Activated T-helper 17 cell treated with anti-CD3 and anti-CD28 coated beads, Interleukin-2, amount 50 U/mL, for 72 hours (primary cell): ENCODE data around the gene OCA2. TPM values are rescaled to one million over a fixed set of nuclear protein-coding genes. Genes with fewer than 3 reads are reported as not detected.

Experiments used
- ATAC-seq: fragments of 150-1000 bp; cut with Tn5 transposase; replicated peaks from 2 replicates; pipeline ENCODE4 v1.10.0; 2021; ENCODE audit warnings: mild to moderate bottlenecking, moderate library complexity
- H3K27ac Mint-ChIP-seq: one replicate; pipeline ENCODE4 v1.8.0; 2022; ENCODE audit warnings: mixed read lengths
- H3K27me3 Mint-ChIP-seq: one replicate; pipeline ENCODE4 v1.8.0; 2022; ENCODE audit warnings: mixed read lengths
- H3K36me3 Mint-ChIP-seq: one replicate; pipeline ENCODE4 v1.8.0; 2022; ENCODE audit warnings: low read depth, mild to moderate bottlenecking, mixed read lengths
- H3K4me1 Mint-ChIP-seq: one replicate; pipeline ENCODE4 v1.8.0; 2022; ENCODE audit warnings: mixed read lengths
- H3K4me3 Mint-ChIP-seq: one replicate; pipeline ENCODE4 v1.8.0; 2022; ENCODE audit warnings: mild to moderate bottlenecking, mixed read lengths
- H3K9me3 Mint-ChIP-seq: one replicate; pipeline ENCODE4 v1.8.0; 2022; ENCODE audit warnings: mixed read lengths
- total RNA-seq, 2 donors: library from RNA; stranded (reverse); gene quantifications; one replicate each; pipeline ENCODE4 v1.2.3, GENCODE V29; 2022

OCA2 gene
- total RNA-seq, 2 donors from 2014 or later = not detected

DNA sequence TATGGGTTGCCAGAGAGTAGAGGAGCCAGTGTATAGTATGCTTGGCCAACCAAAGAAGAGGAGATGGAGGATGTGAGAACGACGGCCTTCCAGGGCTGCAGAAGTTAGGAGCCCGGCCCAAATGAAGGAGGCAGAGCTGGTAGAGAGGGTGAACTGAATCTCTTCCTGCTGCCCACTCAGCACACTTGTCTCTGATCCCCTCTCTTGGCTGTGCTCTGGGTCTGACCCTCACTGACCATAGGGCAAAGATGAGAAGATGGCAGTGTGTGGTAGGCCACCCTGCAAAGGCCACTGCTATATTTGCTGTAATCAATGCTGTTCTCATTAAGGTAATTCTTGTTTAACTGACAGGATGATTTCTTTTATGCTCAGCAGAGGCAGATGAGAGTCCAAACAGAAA is 256.0 kb downstream of the OCA2 start:
- Mint-ChIP-seq H3K4me3 (no peak overlapping the region), H3K4me1 (no peaks in the 10 kb centered on the region), H3K36me3 (no peaks in the 10 kb centered on the region), H3K9me3 (no peaks in the 10 kb centered on the region), H3K27me3 (no peaks in the 10 kb centered on the region), H3K27ac (no peak overlapping the region)
- ATAC-seq = no peak

DNA sequence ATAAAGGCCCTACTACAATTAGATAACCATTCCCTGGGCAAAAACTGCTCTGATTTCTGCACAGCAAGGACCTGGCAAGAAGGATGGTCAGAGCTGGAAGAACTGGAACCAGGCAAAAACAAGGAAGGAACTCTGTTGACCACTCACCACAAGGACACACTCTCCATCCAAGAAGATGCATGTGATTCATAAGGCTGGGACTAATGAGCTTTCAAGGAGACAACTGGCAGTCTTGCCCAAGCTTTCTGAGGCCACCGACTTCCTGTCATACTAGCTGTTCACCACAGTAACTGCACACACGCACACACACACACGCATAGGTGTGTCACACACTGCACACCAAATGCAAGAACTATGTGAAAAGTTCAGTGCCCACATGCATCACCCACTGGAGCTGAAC is 256.6 kb downstream of the OCA2 start:
- no peaks in the 10 kb centered on the region for H3K4me1 Mint-ChIP-seq
- no peak overlapping the region for H3K4me3 Mint-ChIP-seq
- peaks cover under 1% of the 10 kb centered on the region for H3K27me3 Mint-ChIP-seq
- H3K27ac Mint-ChIP-seq = no peak overlapping the region
- H3K36me3 Mint-ChIP-seq = no peaks in the 10 kb centered on the region
- H3K9me3 Mint-ChIP-seq = no peaks in the 10 kb centered on the region
- no peak for ATAC-seq

DNA sequence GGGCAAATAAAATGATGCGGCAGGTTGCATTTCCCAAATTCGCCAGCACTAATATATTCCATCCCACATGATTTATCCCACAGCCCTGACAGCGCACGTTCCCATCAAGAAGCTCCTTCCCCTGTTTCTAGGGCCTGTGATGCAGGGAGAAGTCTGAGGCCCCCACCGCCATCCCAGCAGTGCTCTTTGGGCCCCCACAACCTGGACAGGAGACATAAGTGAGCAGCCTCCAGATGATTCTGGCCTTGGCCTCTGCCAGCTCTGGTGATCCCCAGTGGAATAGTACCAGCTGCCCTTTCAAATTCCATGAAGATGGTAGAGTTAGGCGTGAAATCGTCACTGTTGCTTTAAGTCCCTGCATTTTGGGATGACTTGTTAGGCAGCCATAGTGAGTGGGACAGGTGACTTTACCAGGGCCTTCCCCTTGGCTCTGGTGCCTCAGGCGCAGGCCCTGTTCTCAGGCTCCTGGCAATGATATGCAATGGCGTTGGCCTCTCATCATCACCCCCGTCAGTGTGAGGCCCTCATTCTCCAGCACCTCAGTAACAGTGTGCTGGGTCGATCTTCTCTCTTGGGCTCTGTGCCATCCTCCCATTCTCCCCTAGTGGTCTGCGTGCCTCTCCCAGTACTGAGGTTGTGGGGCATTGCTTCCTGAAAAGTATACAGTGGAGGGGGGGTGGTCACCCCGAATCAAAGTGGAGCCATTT is 263.7 kb downstream of the OCA2 start:
- H3K27me3 Mint-ChIP-seq = peaks cover 14% of the 10 kb centered on the region
- no peak overlapping the region for H3K27ac Mint-ChIP-seq
- no peak for ATAC-seq

DNA sequence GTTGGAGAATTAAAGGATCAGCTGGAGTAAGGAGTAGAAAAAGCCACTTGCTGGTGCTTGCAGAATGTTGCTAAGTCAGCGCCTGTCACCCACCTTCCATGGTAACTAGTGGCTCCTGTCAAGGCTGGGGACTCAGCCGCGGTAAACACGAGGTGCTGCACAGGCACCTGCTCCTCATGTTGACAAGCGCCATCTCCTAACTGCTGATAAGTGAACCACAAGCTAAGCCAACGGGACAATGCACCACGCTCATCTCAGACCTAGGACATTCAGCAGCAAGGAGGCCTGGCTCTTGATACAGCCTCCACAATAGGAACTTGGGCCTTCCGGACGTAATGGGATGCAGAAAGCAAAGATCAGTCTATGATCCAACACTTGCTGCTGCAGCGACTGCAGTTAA is 264.4 kb downstream of the OCA2 start:
- Mint-ChIP-seq H3K27ac (no peak overlapping the region), H3K9me3 (peaks cover 7% of the 10 kb centered on the region), H3K4me1 (no peaks in the 10 kb centered on the region), H3K27me3 (peaks cover 14% of the 10 kb centered on the region), H3K4me3 (no peak overlapping the region), H3K36me3 (no peaks in the 10 kb centered on the region)
- ATAC-seq = no peak

More for the DNA sequence above, 263.7 kb downstream of the OCA2 start:
- H3K9me3 Mint-ChIP-seq = peaks cover 7% of the 10 kb centered on the region
- H3K4me3 Mint-ChIP-seq = no peak overlapping the region
- H3K4me1 Mint-ChIP-seq = no peaks in the 10 kb centered on the region
- no peaks in the 10 kb centered on the region for H3K36me3 Mint-ChIP-seq

DNA sequence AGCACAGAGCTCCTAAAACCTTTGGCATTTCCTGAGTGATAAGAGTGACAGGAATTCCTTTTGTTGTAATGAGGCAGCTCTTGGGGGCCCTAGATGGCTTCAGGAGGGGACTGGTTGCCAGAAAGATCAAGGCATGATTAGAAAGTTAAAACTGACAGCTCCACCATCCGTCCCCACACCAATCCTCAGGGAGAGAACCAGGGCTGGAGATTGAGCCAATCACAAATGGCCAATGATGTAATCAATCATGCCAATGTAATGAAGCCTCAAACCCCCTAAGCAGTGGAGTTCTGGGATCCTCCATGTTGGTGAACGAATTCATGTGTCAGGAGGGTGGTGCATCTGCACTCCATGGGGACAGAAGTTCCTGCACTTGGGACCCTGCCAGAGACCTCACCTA is 265.1 kb downstream of the OCA2 start:
- peaks cover 7% of the 10 kb centered on the region for H3K9me3 Mint-ChIP-seq
- no peak overlapping the region for H3K4me3 Mint-ChIP-seq
- no peak for ATAC-seq
- H3K4me1 Mint-ChIP-seq = no peaks in the 10 kb centered on the region
- H3K36me3 Mint-ChIP-seq = no peaks in the 10 kb centered on the region
- H3K27ac Mint-ChIP-seq = no peak overlapping the region
- H3K27me3 Mint-ChIP-seq = peaks cover 14% of the 10 kb centered on the region

DNA sequence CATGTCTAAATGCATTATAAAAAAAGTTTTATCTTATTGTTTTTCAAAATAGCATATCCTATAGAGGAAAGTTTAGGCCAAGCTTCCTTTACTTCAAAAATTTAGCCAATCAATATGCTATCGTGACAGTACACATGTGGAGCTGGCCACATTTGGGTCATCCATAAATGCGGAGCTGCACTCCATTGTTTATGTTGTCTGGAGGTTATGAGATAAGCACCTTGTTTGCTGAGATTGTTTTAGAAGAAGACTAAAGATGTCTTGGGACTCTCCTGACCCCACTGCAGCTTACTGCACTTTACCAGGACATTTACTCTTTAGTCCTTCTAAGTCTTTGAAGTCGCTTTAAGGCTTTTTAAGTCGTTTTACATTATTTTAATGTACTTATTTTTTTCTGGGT is 265.9 kb downstream of the OCA2 start:
- no peak for ATAC-seq

DNA sequence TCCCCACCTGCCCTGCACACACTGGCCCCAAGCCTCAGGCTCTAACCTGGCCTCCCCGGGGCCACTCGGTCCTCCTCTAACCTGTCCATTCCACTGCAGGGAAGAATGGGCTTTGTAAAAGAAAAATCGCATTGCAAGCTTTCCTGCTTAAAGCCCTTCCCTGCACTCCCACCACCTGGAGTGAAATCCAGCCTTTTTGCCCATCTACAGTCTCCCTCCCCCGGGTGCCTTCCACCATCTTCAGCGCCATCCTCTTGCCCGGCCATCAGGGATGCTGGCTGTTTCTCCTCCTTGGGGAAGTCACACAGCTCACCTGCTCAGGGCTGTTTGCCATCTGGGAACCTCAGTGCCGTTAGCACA is 266.9 kb downstream of the OCA2 start:
- no peak for ATAC-seq
- Mint-ChIP-seq H3K27me3 (peaks cover 10% of the 10 kb centered on the region), H3K4me1 (no peaks in the 10 kb centered on the region), H3K36me3 (no peaks in the 10 kb centered on the region), H3K4me3 (no peak overlapping the region), H3K27ac (no peak overlapping the region), H3K9me3 (peaks cover 5% of the 10 kb centered on the region)

More for the DNA sequence above, 265.9 kb downstream of the OCA2 start:
- Mint-ChIP-seq H3K4me3 (no peak overlapping the region), H3K36me3 (no peaks in the 10 kb centered on the region), H3K27ac (no peak overlapping the region), H3K9me3 (peaks cover 7% of the 10 kb centered on the region), H3K27me3 (peaks cover 14% of the 10 kb centered on the region), H3K4me1 (no peaks in the 10 kb centered on the region)

DNA sequence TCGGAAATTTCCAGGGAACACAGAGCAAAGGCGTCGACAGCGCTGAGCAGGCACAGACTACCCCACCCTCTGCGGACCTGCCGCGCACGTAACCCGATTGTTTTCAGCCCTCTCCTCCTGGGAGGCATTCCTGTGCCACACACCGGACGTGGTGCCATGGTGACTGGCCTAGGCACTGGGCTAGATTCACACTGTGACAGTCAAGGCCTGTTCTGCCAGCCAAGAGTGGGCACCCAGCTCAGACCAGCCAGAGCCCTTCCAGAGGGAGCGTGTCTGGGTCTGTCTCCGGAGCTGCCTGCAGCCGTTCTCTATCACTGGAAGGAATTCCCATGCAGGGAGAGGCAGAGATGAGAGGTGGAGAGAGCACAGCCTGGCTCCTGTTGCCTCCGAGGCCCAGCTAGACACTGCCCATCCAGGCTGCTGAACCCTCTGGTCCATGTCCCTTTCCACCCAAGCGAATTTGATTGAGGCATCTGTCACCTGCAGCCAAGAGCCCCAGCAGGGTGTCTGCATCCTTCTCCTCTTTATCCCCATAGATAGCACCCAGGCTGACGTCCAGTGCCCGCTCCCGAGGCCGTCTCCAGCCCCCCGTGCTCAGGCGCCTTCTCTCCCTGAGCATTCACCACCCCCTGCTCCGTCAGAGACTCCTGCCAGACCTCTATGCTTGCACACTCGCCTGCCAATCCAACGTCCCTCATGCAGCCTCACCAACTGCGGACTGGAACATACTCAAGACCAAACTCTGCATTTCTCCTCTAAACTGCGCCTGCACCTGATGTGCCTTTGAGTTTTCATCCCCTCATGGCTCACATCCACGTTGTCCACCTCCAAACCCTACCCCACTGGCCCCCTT is 267.5 kb downstream of the OCA2 start:
- no peak overlapping the region for H3K27ac Mint-ChIP-seq
- peaks cover 8% of the 10 kb centered on the region for H3K27me3 Mint-ChIP-seq
- no peak for ATAC-seq
- no peaks in the 10 kb centered on the region for H3K4me1 Mint-ChIP-seq
- H3K4me3 Mint-ChIP-seq = no peak overlapping the region
- H3K9me3 Mint-ChIP-seq = peaks cover 4% of the 10 kb centered on the region
- no peaks in the 10 kb centered on the region for H3K36me3 Mint-ChIP-seq

DNA sequence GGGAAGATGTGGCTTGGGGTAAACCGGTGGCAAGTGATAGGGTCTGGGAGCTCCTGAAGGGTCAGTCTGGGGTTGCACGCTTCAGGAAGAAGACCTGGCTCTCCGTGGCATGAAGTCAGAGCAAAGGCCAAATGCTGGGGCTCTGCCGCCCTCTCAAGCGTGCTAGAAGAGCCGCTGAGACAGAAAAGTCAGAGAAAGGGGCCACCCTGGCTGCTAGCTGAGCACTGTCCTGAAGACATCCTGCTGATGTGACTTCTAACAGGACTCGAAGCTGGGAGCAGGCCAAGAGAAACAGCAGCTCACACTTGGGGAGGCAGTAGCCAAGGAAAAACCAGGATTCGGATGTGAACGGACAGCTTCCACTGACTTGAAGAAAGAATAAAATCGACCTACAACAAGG is 270.4 kb downstream of the OCA2 start:
- Mint-ChIP-seq H3K9me3 (no peaks in the 10 kb centered on the region), H3K4me1 (no peaks in the 10 kb centered on the region), H3K27ac (no peak overlapping the region), H3K4me3 (no peak overlapping the region), H3K27me3 (no peaks in the 10 kb centered on the region), H3K36me3 (no peaks in the 10 kb centered on the region)
- no peak for ATAC-seq

DNA sequence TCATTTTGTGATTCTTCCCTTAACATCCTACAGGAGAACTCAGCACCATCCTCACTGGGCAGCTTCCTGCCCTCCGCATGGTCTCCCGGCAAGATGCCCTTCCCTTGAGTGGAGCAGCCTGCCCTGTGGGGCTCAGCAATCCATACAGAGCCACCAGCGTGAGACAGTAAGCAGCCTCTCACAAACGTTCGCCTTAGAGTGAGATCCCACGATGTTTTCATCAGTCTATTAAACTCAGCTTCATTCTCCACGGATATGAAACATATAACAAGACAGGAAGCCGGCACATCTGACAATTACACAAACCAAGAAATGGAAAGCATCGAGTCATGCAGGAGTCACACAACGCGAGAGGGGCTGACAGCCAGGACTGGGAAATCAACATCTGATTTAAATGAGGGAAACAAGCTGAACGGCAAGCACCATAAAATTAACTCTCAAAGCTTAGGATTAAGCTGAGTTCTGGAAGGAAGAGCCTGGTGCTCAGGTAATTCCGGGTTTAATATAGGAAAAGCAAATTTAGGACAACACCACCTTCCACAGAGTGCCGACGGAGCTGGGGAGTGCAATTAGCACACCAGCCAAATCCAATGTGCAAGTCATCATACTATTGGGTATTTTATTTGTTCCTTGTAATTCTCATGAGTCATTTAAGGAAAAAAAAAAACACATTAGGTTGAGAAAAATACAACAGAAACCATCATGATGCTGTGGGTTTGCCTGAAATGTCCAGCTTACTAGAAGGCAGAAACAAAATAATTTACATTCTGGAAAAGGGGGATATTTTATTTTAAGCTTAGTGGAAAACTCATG is 272.0 kb downstream of the OCA2 start:
- no peaks in the 10 kb centered on the region for H3K27me3 Mint-ChIP-seq
- H3K27ac Mint-ChIP-seq = no peak overlapping the region
- ATAC-seq = no peak
- no peak overlapping the region for H3K4me3 Mint-ChIP-seq
- no peaks in the 10 kb centered on the region for H3K4me1 Mint-ChIP-seq
- H3K36me3 Mint-ChIP-seq = no peaks in the 10 kb centered on the region
- no peaks in the 10 kb centered on the region for H3K9me3 Mint-ChIP-seq

DNA sequence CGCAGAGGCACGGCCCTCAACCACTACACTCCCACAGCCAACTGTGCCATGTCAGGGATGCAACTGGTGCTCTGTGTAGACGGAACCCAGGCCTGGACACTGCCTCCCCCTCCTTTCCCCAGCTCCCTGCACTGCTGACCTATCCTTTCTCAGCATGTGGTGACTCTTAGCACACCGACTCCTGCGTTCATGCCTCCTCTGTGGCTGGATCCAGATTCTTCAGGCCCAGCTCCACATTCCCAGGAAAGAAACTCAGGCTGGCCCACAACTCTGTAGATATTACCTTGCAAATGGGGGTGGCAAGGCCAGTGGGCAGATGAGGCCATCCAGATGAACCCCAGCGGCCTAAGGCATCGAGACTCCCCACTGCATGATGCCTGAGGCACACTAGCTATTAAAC is 272.7 kb downstream of the OCA2 start:
- no peak overlapping the region for H3K4me3 Mint-ChIP-seq
- H3K4me1 Mint-ChIP-seq = no peaks in the 10 kb centered on the region
- no peak overlapping the region for H3K27ac Mint-ChIP-seq
- no peaks in the 10 kb centered on the region for H3K9me3 Mint-ChIP-seq
- no peaks in the 10 kb centered on the region for H3K36me3 Mint-ChIP-seq
- H3K27me3 Mint-ChIP-seq = no peaks in the 10 kb centered on the region
- ATAC-seq = no peak

DNA sequence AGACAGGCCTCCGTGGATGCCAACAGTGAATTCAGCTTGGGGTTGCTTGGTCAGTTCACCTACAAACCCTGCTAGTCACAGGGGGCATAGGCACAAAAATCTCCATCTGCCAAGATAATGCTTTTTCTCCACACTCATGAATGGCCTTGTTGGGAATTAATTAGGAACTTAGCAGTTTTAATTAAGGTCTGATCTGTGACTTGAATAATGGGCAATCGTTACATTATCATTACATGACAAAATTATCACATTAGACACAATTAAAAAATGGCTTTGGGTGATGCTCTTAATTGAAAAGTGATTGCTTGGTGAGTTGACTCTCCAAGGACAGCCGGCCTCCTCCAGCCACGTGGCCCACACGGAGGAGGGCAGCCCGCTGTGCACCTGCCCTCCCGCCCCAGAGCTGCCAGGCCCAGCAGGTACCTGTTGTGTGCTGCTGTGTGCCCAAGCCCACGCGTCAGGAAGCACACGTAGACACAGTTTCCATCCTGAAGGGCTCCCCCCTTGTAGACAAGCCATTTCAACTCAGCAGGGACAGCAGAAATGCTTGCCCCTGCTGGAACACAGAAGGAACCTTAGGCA is 274.2 kb downstream of the OCA2 start:
- Mint-ChIP-seq H3K27me3 (no peaks in the 10 kb centered on the region), H3K4me3 (no peak overlapping the region), H3K4me1 (no peaks in the 10 kb centered on the region), H3K36me3 (no peaks in the 10 kb centered on the region), H3K27ac (no peak overlapping the region), H3K9me3 (no peaks in the 10 kb centered on the region)
- no peak for ATAC-seq

DNA sequence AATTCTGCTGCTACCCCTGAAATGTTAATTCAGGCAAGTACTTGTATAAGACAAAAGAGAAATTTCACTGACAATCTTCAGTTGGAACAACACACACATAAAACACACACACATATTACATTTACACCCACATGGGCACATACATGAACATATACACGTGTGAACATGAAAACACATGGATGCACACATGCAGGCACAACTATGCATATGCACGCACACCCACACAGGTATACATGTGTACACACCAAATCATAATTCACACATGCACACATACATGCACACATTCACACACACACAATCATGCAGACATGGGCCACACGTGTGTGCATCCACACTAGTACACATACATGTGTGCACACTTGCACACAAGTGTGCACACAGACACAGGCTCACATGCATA is 277.8 kb downstream of the OCA2 start:
- ATAC-seq = no peak
- peaks cover 9% of the 10 kb centered on the region for H3K9me3 Mint-ChIP-seq
- H3K36me3 Mint-ChIP-seq = no peaks in the 10 kb centered on the region
- no peak overlapping the region for H3K27ac Mint-ChIP-seq
- H3K4me3 Mint-ChIP-seq = no peak overlapping the region
- H3K27me3 Mint-ChIP-seq = no peaks in the 10 kb centered on the region
- no peaks in the 10 kb centered on the region for H3K4me1 Mint-ChIP-seq

DNA sequence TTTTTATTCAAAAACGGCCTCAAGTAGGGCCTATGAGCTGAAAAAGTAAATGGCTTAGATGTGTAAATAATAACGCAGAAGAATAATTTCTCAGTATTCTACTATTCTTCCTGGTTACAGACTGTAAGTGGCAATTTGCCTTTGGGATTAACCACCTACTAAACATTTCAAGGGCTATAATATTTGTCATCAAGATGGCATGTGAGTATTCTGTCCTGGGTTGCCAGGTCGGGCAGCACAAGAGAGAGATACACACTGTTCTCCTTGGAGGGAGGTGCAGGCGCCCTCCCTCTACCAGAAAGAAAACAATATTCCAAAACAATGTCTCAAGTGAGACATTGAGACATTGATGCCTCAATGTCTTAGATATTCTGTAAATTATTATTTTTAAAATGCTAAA is 278.4 kb downstream of the OCA2 start:
- Mint-ChIP-seq H3K36me3 (no peaks in the 10 kb centered on the region), H3K4me1 (no peaks in the 10 kb centered on the region), H3K27me3 (no peaks in the 10 kb centered on the region), H3K9me3 (peaks cover 9% of the 10 kb centered on the region), H3K4me3 (no peak overlapping the region), H3K27ac (no peak overlapping the region)
- no peak for ATAC-seq
